ENCODE data around the gene ADGRD2.

The ADGRD2 gene

DNA sequence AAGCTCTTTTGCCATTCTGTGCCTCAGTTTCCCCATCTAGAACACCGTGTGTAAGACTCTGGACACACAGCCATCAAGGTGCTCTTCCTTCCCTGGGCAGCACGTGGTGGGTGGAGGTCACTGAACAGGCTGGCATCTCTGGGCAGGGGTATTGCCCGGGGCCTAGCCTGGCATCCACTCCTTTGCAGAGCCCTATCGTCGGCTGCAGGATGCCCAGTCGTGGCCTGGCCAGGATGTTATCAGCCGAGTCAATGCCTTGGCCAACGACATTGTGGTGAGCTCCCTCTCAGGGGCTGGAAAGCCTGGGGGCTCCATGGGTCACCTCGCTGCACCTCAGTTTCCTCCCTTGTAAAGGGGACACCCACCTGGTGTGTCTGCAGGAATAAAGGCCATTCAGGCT is 4.0 kb downstream of the ADGRD2 start:
- no peak overlapping the region for H3K27ac ChIP-seq (ENCODE audit: low read length, poor library complexity, severe bottlenecking)
- H2BK12ac ChIP-seq (ENCODE audit: low read length in 2 of 2), result no peak overlapping the region
- no peak overlapping the region for H3K18ac ChIP-seq (ENCODE audit: low read depth in 1 of 2, low read length in 2 of 2)
- no peak overlapping the region for H2AFZ ChIP-seq (ENCODE audit: low read depth, low read length)
- H3K27me3 ChIP-seq (ENCODE audit: control insufficient read depth in 1 of 2, insufficient read depth in 1 of 2, low read length in 2 of 2), result peaks cover 58 to 81% of the 10 kb centered on the region in 2 experiments
- 91% methylated on average over 9 of the region's 9 CpGs for WGBS
- H4K91ac ChIP-seq (ENCODE audit: low read length), result no peak overlapping the region
- H3K4me3 ChIP-seq (ENCODE audit: insufficient read depth in 1 of 2, low read depth in 1 of 2, low read length in 2 of 2), result no peak overlapping the region
- no peak overlapping the region for H2AK5ac ChIP-seq (ENCODE audit: low read length, severe bottlenecking)
- no peak overlapping the region for H3K14ac ChIP-seq (ENCODE audit: low read length in 2 of 2)
- H2BK120ac ChIP-seq (ENCODE audit: low read depth, low read length), result no peak overlapping the region
- no peaks in the 10 kb centered on the region for H3K79me1 ChIP-seq (replicated peaks; ENCODE audit: low read length, poor library complexity, severe bottlenecking)
- H3K9me3 ChIP-seq (ENCODE audit: control insufficient read depth, low read length), result no peaks in the 10 kb centered on the region
- H4K8ac ChIP-seq (ENCODE audit: low read length), result no peak overlapping the region
- H3K36me3 ChIP-seq (ENCODE audit: control insufficient read depth in 1 of 2, insufficient read depth in 2 of 2, low read depth in 1 of 2, low read length in 2 of 2), result peaks cover 0 to 2% of the 10 kb centered on the region in 2 experiments
- no peak overlapping the region for H3K4ac ChIP-seq (ENCODE audit: low read depth in 1 of 2, low read length in 2 of 2)
- H3K9ac ChIP-seq (ENCODE audit: low read length), result no peak overlapping the region
- DNase-seq, result no peak
- H3K23ac ChIP-seq (ENCODE audit: low read length in 2 of 2), result no peak overlapping the region
- no peak overlapping the region for H2BK15ac ChIP-seq (ENCODE audit: low read depth, poor library complexity, severe bottlenecking)
- H3K4me1 ChIP-seq (ENCODE audit: control insufficient read depth, insufficient read depth, low read depth, low read length), result peaks cover 16% of the 10 kb centered on the region
- no peak overlapping the region for H2BK5ac ChIP-seq (ENCODE audit: low read depth, low read length, poor library complexity, severe bottlenecking)
- H3K4me2 ChIP-seq (ENCODE audit: low read length, poor library complexity, severe bottlenecking), result no peak overlapping the region

GRCh38 chr9:124454791-124455443 is 4.7 kb downstream of the ADGRD2 start:
- Histone ChIP-seq H3K14ac (ENCODE audit: low read length in 2 of 2) (no peak overlapping the region), H2AK5ac (ENCODE audit: low read length, severe bottlenecking) (no peak overlapping the region), H3K9me3 (ENCODE audit: control insufficient read depth, low read length) (no peaks in the 10 kb centered on the region), H2BK15ac (ENCODE audit: low read depth, poor library complexity, severe bottlenecking) (no peak overlapping the region), H3K79me1 (replicated peaks; ENCODE audit: low read length, poor library complexity, severe bottlenecking) (no peaks in the 10 kb centered on the region), H4K91ac (ENCODE audit: low read length) (no peak overlapping the region), H3K4me1 (ENCODE audit: control insufficient read depth, insufficient read depth, low read depth, low read length) (peaks cover 16% of the 10 kb centered on the region), H4K8ac (ENCODE audit: low read length) (no peak overlapping the region), H3K4me2 (ENCODE audit: low read length, poor library complexity, severe bottlenecking) (no peak overlapping the region), H2BK5ac (ENCODE audit: low read depth, low read length, poor library complexity, severe bottlenecking) (no peak overlapping the region), H3K9ac (ENCODE audit: low read length) (no peak overlapping the region), H3K27ac (ENCODE audit: low read length, poor library complexity, severe bottlenecking) (no peak overlapping the region), H2BK120ac (ENCODE audit: low read depth, low read length) (no peak overlapping the region), H3K4me3 (ENCODE audit: insufficient read depth in 1 of 2, low read depth in 1 of 2, low read length in 2 of 2) (no peak overlapping the region), H3K18ac (ENCODE audit: low read depth in 1 of 2, low read length in 2 of 2) (no peak overlapping the region), H3K4ac (ENCODE audit: low read depth in 1 of 2, low read length in 2 of 2) (no peak overlapping the region), H3K23ac (ENCODE audit: low read length in 2 of 2) (no peak overlapping the region), H3K27me3 (ENCODE audit: control insufficient read depth in 1 of 2, insufficient read depth in 1 of 2, low read length in 2 of 2) (peaks cover 52 to 76% of the 10 kb centered on the region in 2 experiments), H3K36me3 (ENCODE audit: control insufficient read depth in 1 of 2, insufficient read depth in 2 of 2, low read depth in 1 of 2, low read length in 2 of 2) (no peaks in the 10 kb centered on the region), H2AFZ (ENCODE audit: low read depth, low read length) (no peak overlapping the region), H2BK12ac (ENCODE audit: low read length in 2 of 2) (no peak overlapping the region)
- DNase-seq, result no peak
- 88% methylated on average over 14 of the region's 14 CpGs for WGBS

DNA sequence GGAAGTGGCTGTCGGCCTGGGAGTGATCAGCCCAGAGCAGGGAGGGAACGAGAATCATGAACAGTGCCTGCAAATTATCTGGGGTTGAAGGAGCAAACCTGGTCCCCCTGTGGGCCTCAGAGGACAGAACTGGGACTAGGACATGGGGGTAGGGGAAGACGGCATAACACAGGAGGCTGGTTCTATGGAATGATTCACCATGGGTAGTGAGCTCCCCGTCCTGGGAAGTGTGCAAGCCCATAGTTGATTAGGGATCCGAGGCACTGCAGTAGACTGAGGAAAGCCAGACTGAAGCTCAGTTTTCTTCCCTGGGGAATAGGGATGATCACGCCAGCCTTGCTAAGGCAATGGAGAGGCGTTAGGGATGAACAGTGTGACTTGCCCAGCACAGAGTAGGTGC is 5.6 kb downstream of the ADGRD2 start:
- Histone ChIP-seq H3K4me1 (ENCODE audit: control insufficient read depth, insufficient read depth, low read depth, low read length) (peaks cover 10% of the 10 kb centered on the region), H3K4me2 (ENCODE audit: low read length, poor library complexity, severe bottlenecking) (no peak overlapping the region), H2BK120ac (ENCODE audit: low read depth, low read length) (no peak overlapping the region), H2BK12ac (ENCODE audit: low read length in 2 of 2) (no peak overlapping the region), H3K27ac (ENCODE audit: low read length, poor library complexity, severe bottlenecking) (no peak overlapping the region), H3K4ac (ENCODE audit: low read depth in 1 of 2, low read length in 2 of 2) (no peak overlapping the region), H3K79me1 (replicated peaks; ENCODE audit: low read length, poor library complexity, severe bottlenecking) (no peaks in the 10 kb centered on the region), H3K36me3 (ENCODE audit: control insufficient read depth in 1 of 2, insufficient read depth in 2 of 2, low read depth in 1 of 2, low read length in 2 of 2) (no peaks in the 10 kb centered on the region), H2AFZ (ENCODE audit: low read depth, low read length) (no peak overlapping the region), H4K91ac (ENCODE audit: low read length) (no peak overlapping the region), H2AK5ac (ENCODE audit: low read length, severe bottlenecking) (no peak overlapping the region), H3K14ac (ENCODE audit: low read length in 2 of 2) (no peak overlapping the region), H3K23ac (ENCODE audit: low read length in 2 of 2) (no peak overlapping the region), H2BK5ac (ENCODE audit: low read depth, low read length, poor library complexity, severe bottlenecking) (no peak overlapping the region), H4K8ac (ENCODE audit: low read length) (no peak overlapping the region), H3K18ac (ENCODE audit: low read depth in 1 of 2, low read length in 2 of 2) (no peak overlapping the region), H3K9me3 (ENCODE audit: control insufficient read depth, low read length) (no peaks in the 10 kb centered on the region), H2BK15ac (ENCODE audit: low read depth, poor library complexity, severe bottlenecking) (peak overlapping the region; percentile 12), H3K4me3 (ENCODE audit: insufficient read depth in 1 of 2, low read depth in 1 of 2, low read length in 2 of 2) (no peak overlapping the region), H3K27me3 (ENCODE audit: control insufficient read depth in 1 of 2, insufficient read depth in 1 of 2, low read length in 2 of 2) (peaks cover 44 to 71% of the 10 kb centered on the region in 2 experiments), H3K9ac (ENCODE audit: low read length) (no peak overlapping the region)
- DNase-seq, result no peak
- WGBS, result 84% methylated on average over 7 of the region's 7 CpGs

- H2BK15ac ChIP-seq (ENCODE audit: low read depth, poor library complexity, severe bottlenecking), result no peak overlapping the region
- H2BK5ac ChIP-seq (ENCODE audit: low read depth, low read length, poor library complexity, severe bottlenecking), result no peak overlapping the region
- no peaks in the 10 kb centered on the region for H3K36me3 ChIP-seq (ENCODE audit: control insufficient read depth in 1 of 2, insufficient read depth in 2 of 2, low read depth in 1 of 2, low read length in 2 of 2)
- no peak for DNase-seq
- H2BK12ac ChIP-seq (ENCODE audit: low read length in 2 of 2), result no peak overlapping the region
- H3K4me1 ChIP-seq (ENCODE audit: control insufficient read depth, insufficient read depth, low read depth, low read length), result peaks cover 9% of the 10 kb centered on the region
- no peak overlapping the region for H3K4ac ChIP-seq (ENCODE audit: low read depth in 1 of 2, low read length in 2 of 2)
- no peak overlapping the region for H2AK5ac ChIP-seq (ENCODE audit: low read length, severe bottlenecking)
- no peak overlapping the region for H3K9ac ChIP-seq (ENCODE audit: low read length)
- H3K4me3 ChIP-seq (ENCODE audit: insufficient read depth in 1 of 2, low read depth in 1 of 2, low read length in 2 of 2), result no peak overlapping the region
- 68% methylated on average over 15 of the region's 15 CpGs for WGBS
- H3K14ac ChIP-seq (ENCODE audit: low read length in 2 of 2), result no peak overlapping the region
- no peaks in the 10 kb centered on the region for H3K9me3 ChIP-seq (ENCODE audit: control insufficient read depth, low read length)
- H3K4me2 ChIP-seq (ENCODE audit: low read length, poor library complexity, severe bottlenecking), result no peak overlapping the region
- H3K27me3 ChIP-seq (ENCODE audit: control insufficient read depth in 1 of 2, insufficient read depth in 1 of 2, low read length in 2 of 2), result peaks cover 37 to 65% of the 10 kb centered on the region in 2 experiments
- no peak overlapping the region for H3K23ac ChIP-seq (ENCODE audit: low read length in 2 of 2)
- H4K8ac ChIP-seq (ENCODE audit: low read length), result no peak overlapping the region
- H3K27ac ChIP-seq (ENCODE audit: low read length, poor library complexity, severe bottlenecking), result no peak overlapping the region
- no peak overlapping the region for H2AFZ ChIP-seq (ENCODE audit: low read depth, low read length)
- no peaks in the 10 kb centered on the region for H3K79me1 ChIP-seq (replicated peaks; ENCODE audit: low read length, poor library complexity, severe bottlenecking)
- H2BK120ac ChIP-seq (ENCODE audit: low read depth, low read length), result no peak overlapping the region
- H4K91ac ChIP-seq (ENCODE audit: low read length), result no peak overlapping the region
- H3K18ac ChIP-seq (ENCODE audit: low read depth in 1 of 2, low read length in 2 of 2), result no peak overlapping the region
Observed at GRCh38 chr9:124456341-124457078, 6.3 kb downstream of the ADGRD2 start.

Measured in mesenchymal stem cell (in vitro differentiated cells and primary cell).